H1 (cell line): ENCODE results near the gene WNT9B. TPM values are rescaled to one million over a fixed set of nuclear protein-coding genes. Genes with fewer than 3 reads are reported as not detected.

ENCODE experiments used
- CTCF ChIA-PET: fragments of 300-600 bp; sonication (Branson Sonifier 250); formaldehyde crosslinking; loops from one replicate; lab custom pipeline; 2021; ENCODE audit not compliant: partially characterized antibody; lab: Charles Lee
- POLR2A ChIA-PET: fragments of 300-600 bp; sonication (Branson Sonifier 250); formaldehyde crosslinking; loops from one replicate; lab custom pipeline; 2021; ENCODE audit warnings: inconsistent platforms; ENCODE audit not compliant: partially characterized antibody; lab: Charles Lee
- DNase-seq, 2 experiments: peaks; one replicate each; pipeline versions ENCODE4 v3.0.0 to v3.0.0-alpha.2; 2010 to 2022; ENCODE audit warnings: low spot score in 2 of 2, low read depth in 1 of 2, mixed read lengths in 1 of 2
- FAIRE-seq: peaks from 2 replicates; lab custom pipeline; 2011; peaks lifted over from hg19 to GRCh38; lab: Jason Lieb, UNC
- H2AFZ ChIP-seq: 2 replicates; pipeline ENCODE4 v1.8.1; 2012; ENCODE audit warnings: low read length, inconsistent platforms
- H2AK5ac ChIP-seq: 2 replicates; pipeline ENCODE4 v1.6.1; 2013; ENCODE audit warnings: low read depth, low read length
- H2BK120ac ChIP-seq: replicated peaks from 2 replicates; pipeline ENCODE3; 2013; ENCODE audit warnings: low read depth, low read length, inconsistent platforms
- H2BK12ac ChIP-seq: 2 replicates; pipeline ENCODE4 v1.6.1; 2013; ENCODE audit warnings: low read depth, low read length
- H2BK15ac ChIP-seq: 2 replicates; pipeline ENCODE4 v1.6.1; 2013; ENCODE audit warnings: low read length
- H2BK20ac ChIP-seq: 2 replicates; pipeline ENCODE4 v1.6.1; 2013; ENCODE audit warnings: low read length
- H2BK5ac ChIP-seq: 2 replicates; pipeline ENCODE4 v1.6.1; 2013; ENCODE audit warnings: low read depth, low read length
- H3K14ac ChIP-seq: 2 replicates; pipeline ENCODE4 v1.6.1; 2013; ENCODE audit warnings: inconsistent platforms; ENCODE audit not compliant: insufficient read length
- H3K18ac ChIP-seq: 2 replicates; pipeline ENCODE4 v1.6.1; 2013; ENCODE audit warnings: low read length; ENCODE audit errors: extremely low read depth
- H3K23ac ChIP-seq: 2 replicates; pipeline ENCODE4 v1.6.1; 2013; ENCODE audit warnings: inconsistent platforms; ENCODE audit not compliant: insufficient read length
- H3K23me2 ChIP-seq: 2 replicates; pipeline ENCODE4 v1.6.1; 2013; ENCODE audit warnings: low read depth, low read length
- H3K27ac ChIP-seq: 2 replicates; pipeline ENCODE4 v1.6.1; 2011; ENCODE audit warnings: low read depth, low read length, inconsistent platforms
- H3K27me3 ChIP-seq, 4 experiments: replicated peaks in 1 of 4; 1 replicate in 1 of 4; 2 replicates in 3 of 4; pipeline versions ENCODE4 v1.6.1 to v1.8.1; 2011 to 2013; ENCODE audit warnings: low read length in 3 of 4, mild to moderate bottlenecking in 3 of 4, inconsistent platforms in 2 of 4, mixed read lengths in 2 of 4, moderate library complexity in 1 of 4; ENCODE audit not compliant: control insufficient read depth in 3 of 4, insufficient read depth in 3 of 4; ENCODE audit errors: extremely low read depth in 1 of 4
- H3K36me3 ChIP-seq, 4 experiments: 2 replicates each; pipeline versions ENCODE4 v1.6.1 to v1.8.1; 2011 to 2013; ENCODE audit warnings: mild to moderate bottlenecking in 4 of 4, low read length in 3 of 4, moderate library complexity in 2 of 4, control low read depth in 1 of 4, inconsistent platforms in 1 of 4; ENCODE audit not compliant: insufficient read depth in 4 of 4, control insufficient read depth in 2 of 4
- H3K4ac ChIP-seq: replicated peaks from 2 replicates; pipeline ENCODE3; 2013; ENCODE audit warnings: low read length, low read depth, mixed read lengths, inconsistent platforms; ENCODE audit not compliant: insufficient read length
- H3K4me1 ChIP-seq, 4 experiments: replicated peaks in 1 of 4; 1 replicate in 1 of 4; 2 replicates in 3 of 4; pipeline versions ENCODE4 v1.6.1 to v1.8.1; 2011 to 2013; ENCODE audit warnings: low read length in 3 of 4, inconsistent platforms in 2 of 4, mixed read lengths in 1 of 4; ENCODE audit not compliant: insufficient read depth in 4 of 4, control insufficient read depth in 3 of 4
- H3K4me2 ChIP-seq, 2 experiments: 2 replicates each; pipeline versions ENCODE4 v1.6.1 to v1.8.1; 2011 to 2013; ENCODE audit warnings: low read depth in 2 of 2, low read length in 2 of 2, control low read depth in 1 of 2, inconsistent platforms in 1 of 2, mild to moderate bottlenecking in 1 of 2; ENCODE audit not compliant: insufficient read depth in 1 of 2
- H3K4me3 ChIP-seq, 4 experiments: fragments of 200-600, 300-600 bp in 1 of 4; sonication (generic), shearing (Covaris generic), sonication (Bioruptor Twin) in 1 of 4; 2 replicates each; pipeline versions ENCODE4 v1.5.1 to v1.8.1; 2011 to 2016; ENCODE audit warnings: low read length in 4 of 4, low read depth in 3 of 4, control low read depth in 2 of 4, inconsistent platforms in 2 of 4, mild to moderate bottlenecking in 2 of 4, mixed read lengths in 1 of 4, moderate library complexity in 1 of 4; ENCODE audit not compliant: insufficient read depth in 2 of 4; ENCODE audit errors: extremely low read depth in 1 of 4
- H3K56ac ChIP-seq: replicated peaks from 2 replicates; pipeline ENCODE3; 2013; ENCODE audit warnings: low read depth, mild to moderate bottlenecking, mixed read lengths, low read length, inconsistent platforms; ENCODE audit not compliant: insufficient read length
- H3K79me1 ChIP-seq: 2 replicates; pipeline ENCODE4 v1.6.1; 2013; ENCODE audit warnings: low read depth, low read length, control low read depth
- H3K79me2 ChIP-seq, 2 experiments: 2 replicates each; pipeline versions ENCODE4 v1.6.1 to v1.8.1; 2012 to 2013; ENCODE audit warnings: low read length in 2 of 2, mild to moderate bottlenecking in 2 of 2, inconsistent platforms in 1 of 2; ENCODE audit not compliant: insufficient read depth in 2 of 2, control insufficient read depth in 1 of 2
- H3K9ac ChIP-seq, 4 experiments: replicated peaks in 1 of 4; 1 replicate in 1 of 4; 2 replicates in 3 of 4; pipeline versions ENCODE4 v1.6.1 to v1.8.1; 2011 to 2013; ENCODE audit warnings: low read depth in 3 of 4, low read length in 3 of 4, control low read depth in 2 of 4, mild to moderate bottlenecking in 2 of 4, moderate library complexity in 2 of 4, inconsistent platforms in 1 of 4; ENCODE audit errors: extremely low read depth in 1 of 4
- H3K9me3 ChIP-seq, 2 experiments: 2 replicates each; pipeline versions ENCODE4 v1.6.1 to v1.8.1; 2012 to 2013; ENCODE audit warnings: mild to moderate bottlenecking in 2 of 2, moderate library complexity in 2 of 2, control low read depth in 1 of 2, inconsistent platforms in 1 of 2, low read depth in 1 of 2, low read length in 1 of 2, mixed read lengths in 1 of 2; ENCODE audit not compliant: insufficient read depth in 2 of 2
- H4K20me1 ChIP-seq, 2 experiments: replicated peaks in 1 of 2; 2 replicates each; pipeline versions ENCODE3 to v1.8.1; 2011 to 2013; ENCODE audit warnings: inconsistent platforms in 2 of 2, low read length in 2 of 2, mild to moderate bottlenecking in 1 of 2; ENCODE audit not compliant: insufficient read depth in 2 of 2, control insufficient read depth in 1 of 2
- H4K5ac ChIP-seq: 2 replicates; pipeline ENCODE4 v1.6.1; 2013; ENCODE audit warnings: low read length, low read depth, mixed read lengths, inconsistent platforms; ENCODE audit not compliant: insufficient read length
- H4K8ac ChIP-seq: 2 replicates; pipeline ENCODE4 v1.8.0; 2013; ENCODE audit warnings: mild to moderate bottlenecking, moderate library complexity, low read length, inconsistent platforms; ENCODE audit not compliant: insufficient read depth; ENCODE audit errors: extremely low read depth
- H4K91ac ChIP-seq: replicated peaks from 2 replicates; pipeline ENCODE3; 2013; ENCODE audit warnings: low read length, mixed read lengths, inconsistent platforms; ENCODE audit not compliant: insufficient read length
- ASH2L ChIP-seq: fragments of 200-600, 300-600 bp; sonication (generic); IDR thresholded peaks from one replicate; pipeline ENCODE4 v1.7.1; 2017; ENCODE audit warnings: low read length
- SP1 ChIP-seq: IDR thresholded peaks from 2 replicates; pipeline ENCODE4 v1.6.1; 2011; ENCODE audit warnings: low read depth, low read length
- SUZ12 ChIP-seq: fragments of 200-600 bp; sonication (generic); IDR thresholded peaks from 2 replicates; pipeline ENCODE4 v1.6.1; 2012; ENCODE audit warnings: mild to moderate bottlenecking, inconsistent platforms, low read length, moderate library complexity, mixed read lengths
- WGBS, 2 experiments: shearing (Covaris generic) in 1 of 2; methylation state at CpG; one replicate each; pipeline versions ENCODE4 v1.1.6 to v1.1.7; 2013 to 2015; ENCODE audit warnings: low lambda C conversion rate in 2 of 2, mixed read lengths in 2 of 2, inconsistent platforms in 1 of 2, low coverage in 1 of 2, missing lambda C conversion rate in 1 of 2; ENCODE audit not compliant: insufficient replicate concordance in 2 of 2, insufficient coverage in 1 of 2, insufficient read length in 1 of 2; ENCODE audit errors: extremely low coverage in 1 of 2, missing lambda C conversion rate in 1 of 2; 5-methylcytosine and 5-hydroxymethylcytosine counted together
- polyA plus RNA-seq, 7 experiments: library from polyadenylated mRNA; depleted of rRNA in 3 of 7; stranded (reverse) in 5 of 7; unstranded in 2 of 7; fragments of >200 nt in 5 of 7; fragments of 200-250 nt in 2 of 7; gene quantifications; 1 replicate in 5 of 7; 2 replicates in 1 of 7; 4 replicates in 1 of 7; pipeline versions ENCODE4 v1.2.1 to v1.2.3, GENCODE V29; 2011 to 2013; ENCODE audit warnings: missing spikeins in 2 of 7, mixed read lengths in 2 of 7
- total RNA-seq: library from RNA; stranded (reverse); fragmentation: NEBNext Ultra II Directional; extraction: Animal tissue kit (Norgen Biotek cat#: 25700); gene quantifications from 2 replicates; pipeline ENCODE4 v1.2.1, GENCODE V29; 2021

The WNT9B gene
- total and polyA plus RNA-seq, 2 of the 8 experiments (the other 6 are each of a cell fraction or from before 2014, with no cell fraction given), result 0.21 TPM; not detected in 1

- 0 out of 4 replicates have a peak, but pooled peaks cover 0 to 4% of the 10 kb centered on the region in 2 experiments for H3K9me3 ChIP-seq
- H3K79me1 ChIP-seq, result no peaks in the 10 kb centered on the region
- DNase-seq (no peak), FAIRE-seq (no peak)
- no peak overlapping the region for H2BK20ac ChIP-seq
- H3K4ac ChIP-seq, result no peak overlapping the region
- H3K56ac ChIP-seq, result no peak overlapping the region
- H3K14ac ChIP-seq, result no peak overlapping the region
- H3K27ac ChIP-seq, result no peak overlapping the region
- ChIA-PET POLR2A (no interaction called here), CTCF (interaction anchor here (0.9 to 2.0 kb wide), 7 partner anchors 11 to 59 kb away, joined by 4 to 9 read pairs (median 5); no protein-coding TSS in a partner anchor)
- no peak overlapping the region for H2BK12ac ChIP-seq
- H3K4me3 ChIP-seq, result no peak overlapping the region
- no peak overlapping the region for H3K4me2 ChIP-seq
- H3K9ac ChIP-seq, result no peak overlapping the region
- no peak overlapping the region for H2AK5ac ChIP-seq
- TF ChIP-seq ASH2L (no peak), SP1 (no peak), SUZ12 (no peak)
- H3K23ac ChIP-seq, result no peak overlapping the region
- no peak overlapping the region for H4K5ac ChIP-seq
- no peak overlapping the region for H2BK15ac ChIP-seq
- peaks cover 11% of the 10 kb centered on the region; the same call in 1 of the 2 replicates for H3K23me2 ChIP-seq
- H3K79me2 ChIP-seq, result no peaks in the 10 kb centered on the region
- H2BK120ac ChIP-seq, result no peak overlapping the region
- no peak overlapping the region for H2AFZ ChIP-seq
- H4K8ac ChIP-seq, result no peak overlapping the region
- no peaks in the 10 kb centered on the region for H4K20me1 ChIP-seq
- H3K18ac ChIP-seq, result no peak overlapping the region
- H3K4me1 ChIP-seq, result peaks cover 0 to 5% (median 2%) of the 10 kb centered on the region in 4 experiments; a peak in 4 of 7 replicates
- 82% methylated on average over 9 of the region's 9 CpGs; no CpG with 5 or more reads in 1 of the 2 experiments for WGBS, 2 experiments
- no peaks in the 10 kb centered on the region for H3K36me3 ChIP-seq
- no peak overlapping the region for H2BK5ac ChIP-seq
- no peak overlapping the region for H4K91ac ChIP-seq
- no peaks in the 10 kb centered on the region for H3K27me3 ChIP-seq
Observed at GRCh38 chr17:46901291-46901690, 49.9 kb downstream of the WNT9B start.
